ENCODE results near the gene STXBP3.
"Not testable (repeated sequence)": the region's sequence is repeated elsewhere in the genome, so short reads cannot be mapped to it uniquely, and the experiment has no call there.

Gene STXBP3

DNA sequence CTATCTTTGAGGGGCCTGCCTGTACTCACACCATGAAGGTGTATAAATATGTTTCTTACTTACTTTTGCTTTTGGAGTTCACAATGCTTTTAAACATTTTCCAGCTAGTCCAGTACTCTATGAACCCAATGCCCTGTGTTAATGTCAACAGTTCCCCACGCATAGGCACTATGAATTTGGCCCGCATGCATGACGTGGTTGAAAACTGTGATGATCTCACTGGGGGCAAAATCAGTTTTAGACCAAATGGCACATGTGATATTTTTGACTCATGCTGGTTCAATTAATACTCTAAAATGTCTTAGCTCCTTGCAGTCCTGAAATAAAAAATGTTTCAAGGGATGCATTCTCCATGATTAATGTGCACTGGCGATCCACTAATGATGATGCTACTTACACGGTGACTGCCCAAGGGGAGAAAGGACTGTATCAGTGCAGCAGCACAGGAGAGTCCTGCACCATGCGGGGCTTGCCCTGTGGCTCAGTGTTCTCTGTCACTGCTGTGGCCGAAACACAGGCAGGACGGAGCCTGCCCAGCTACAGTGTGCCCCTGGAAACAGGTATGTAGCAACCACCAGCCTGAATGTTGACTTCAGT lies 18.0 kb upstream of the STXBP3 start:
- no peak for DNase-seq (ENCODE audit: low read depth in 2 of 2)

DNA sequence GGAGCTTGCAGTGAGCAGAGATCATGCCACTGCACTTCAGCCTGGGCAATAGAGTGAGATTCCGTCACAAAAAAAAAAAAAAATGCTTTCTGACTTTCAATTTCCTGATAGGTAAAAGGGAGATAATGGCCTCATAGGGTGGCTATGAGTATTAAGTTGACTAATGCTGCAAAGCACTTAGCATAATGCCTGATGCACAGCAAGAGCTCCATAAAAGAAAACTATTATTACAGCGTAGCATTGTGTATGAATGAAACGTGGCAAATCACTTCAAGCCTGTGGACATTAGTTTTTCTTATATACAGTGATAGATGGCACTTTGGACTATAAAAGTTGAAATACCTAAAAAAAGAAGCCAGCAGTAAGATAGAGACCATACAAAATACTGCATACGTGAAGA lies 17.0 kb upstream of the STXBP3 start:
- no peak for DNase-seq (ENCODE audit: low read depth in 2 of 2)

DNA sequence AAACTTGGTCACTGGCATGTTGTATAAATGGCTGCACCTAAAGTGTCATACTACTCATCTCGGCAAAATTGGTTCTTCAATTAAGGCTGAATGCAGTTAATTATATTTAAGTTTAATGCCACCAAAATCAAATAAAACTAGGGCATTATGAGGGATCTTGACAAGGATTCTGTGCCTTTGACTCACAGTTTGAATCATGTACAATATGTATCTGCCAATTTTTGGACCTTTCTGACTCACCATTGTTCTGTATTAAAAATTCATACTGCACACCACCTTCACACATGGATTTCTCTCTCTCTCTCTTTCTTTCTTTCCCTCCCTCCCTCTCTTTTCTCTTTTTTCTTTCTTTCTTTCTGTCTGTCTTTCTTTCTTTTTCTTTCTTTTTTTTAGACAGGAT lies 14.1 kb upstream of the STXBP3 start:
- no peak for DNase-seq (ENCODE audit: low read depth in 2 of 2)

DNA sequence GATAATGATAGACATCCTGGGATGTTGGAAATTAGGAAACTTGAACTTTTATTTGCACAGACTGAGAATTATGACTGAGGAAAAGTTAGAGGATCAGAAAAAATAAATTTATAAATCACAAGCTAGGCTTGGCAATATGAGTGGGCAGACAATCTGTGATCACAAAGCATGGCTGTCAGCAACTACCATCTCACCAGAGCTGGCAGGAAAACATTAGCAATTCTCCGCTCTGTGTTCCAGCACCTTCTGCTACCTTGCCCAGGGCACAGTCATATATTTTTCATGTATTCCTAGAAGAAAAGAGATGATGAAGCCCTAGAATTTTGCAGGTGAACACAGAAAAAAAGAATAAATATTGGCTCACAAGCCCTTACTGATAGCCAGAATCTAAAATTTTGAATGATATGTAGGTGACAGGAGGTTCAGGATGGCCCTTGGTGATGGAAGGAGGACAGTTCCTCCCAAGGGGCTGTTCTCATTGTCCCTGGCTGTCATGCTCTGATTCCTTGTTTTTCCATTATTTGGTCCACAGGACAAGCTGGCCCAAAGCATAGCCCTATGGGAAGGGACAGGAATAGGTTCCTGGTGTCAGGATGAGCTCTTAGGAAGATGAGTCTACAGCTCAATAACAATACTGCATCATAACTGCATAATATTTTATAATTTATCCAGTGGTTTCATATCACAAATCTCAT lies 12.2 kb upstream of the STXBP3 start:
- DNase-seq (ENCODE audit: low read depth in 2 of 2): no peak

DNA sequence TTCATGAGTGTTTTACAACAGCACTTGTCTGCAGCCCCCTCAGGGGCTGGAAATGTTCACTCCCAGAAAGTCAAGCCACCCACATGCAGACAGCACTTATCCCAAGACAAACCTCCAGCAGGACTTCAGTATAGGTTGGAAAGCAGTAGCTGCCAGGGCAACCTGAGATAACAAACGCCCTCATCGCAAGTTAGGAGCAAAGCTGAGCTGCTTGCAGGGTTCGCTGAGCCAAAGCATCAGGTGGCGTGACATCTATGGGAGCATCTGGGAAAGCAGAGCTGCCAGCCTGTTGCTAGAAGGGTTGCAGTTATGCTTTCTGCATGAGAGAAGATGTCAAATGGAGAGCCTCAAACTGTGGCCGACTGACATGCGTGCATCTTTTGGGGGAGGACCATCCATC lies 4.2 kb upstream of the STXBP3 start:
- DNase-seq (ENCODE audit: low read depth in 2 of 2): no peak

DNA sequence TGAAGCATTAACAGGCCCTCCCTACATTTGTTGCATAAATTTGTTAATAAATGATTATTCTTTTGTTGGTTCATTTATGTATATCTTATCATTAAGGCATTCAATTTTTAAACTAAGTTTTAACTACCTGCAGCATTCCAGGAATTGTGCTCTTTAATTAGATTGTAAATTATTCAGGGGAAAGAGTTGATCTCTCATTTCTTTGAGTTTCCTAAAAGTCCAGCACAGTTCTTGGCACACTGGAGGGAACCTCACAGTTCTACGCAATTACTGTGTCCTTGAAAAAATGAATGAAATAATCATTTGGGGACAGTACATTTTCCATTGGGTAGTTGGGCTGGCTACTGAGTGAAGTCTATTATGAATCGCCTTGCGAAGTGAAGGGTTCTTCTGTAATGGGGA lies 493 bp upstream of the STXBP3 start:
- DNase-seq (ENCODE audit: low read depth in 2 of 2): no peak

DNA sequence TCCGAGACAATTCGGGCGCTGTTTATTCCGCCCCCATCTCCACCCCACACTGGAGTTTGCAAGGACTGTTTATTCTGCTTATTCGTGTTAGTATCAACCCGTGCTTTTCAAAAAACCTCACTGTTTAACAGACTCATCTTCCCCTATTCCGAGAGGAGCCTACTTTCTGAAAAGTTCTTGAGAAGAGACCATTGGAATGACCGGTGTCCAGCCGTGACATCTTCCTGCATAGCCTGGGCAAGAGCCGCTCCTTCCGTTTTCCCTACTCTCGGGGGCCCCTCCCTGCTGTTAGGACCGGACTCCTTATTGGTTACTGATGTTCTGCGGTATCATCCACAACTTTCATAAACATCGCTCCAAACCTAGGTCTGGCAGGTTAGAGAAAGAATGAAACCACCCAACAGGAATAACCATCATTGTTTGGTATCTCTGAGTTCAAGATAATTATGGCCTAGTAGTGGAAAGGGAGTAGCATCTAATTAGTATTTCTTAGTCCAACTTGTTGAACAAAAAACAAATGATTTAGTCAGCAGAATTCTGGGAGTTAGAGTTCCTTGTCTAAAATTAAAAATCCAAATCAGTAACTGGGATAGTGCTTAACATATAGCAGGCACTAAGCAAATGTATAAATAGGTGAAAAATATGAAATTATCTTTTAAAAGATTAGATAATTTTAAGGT lies 837 bp downstream of the STXBP3 start:
- DNase-seq (ENCODE audit: low read depth in 2 of 2): peak in 1 of 2 experiments; percentile 42

DNA sequence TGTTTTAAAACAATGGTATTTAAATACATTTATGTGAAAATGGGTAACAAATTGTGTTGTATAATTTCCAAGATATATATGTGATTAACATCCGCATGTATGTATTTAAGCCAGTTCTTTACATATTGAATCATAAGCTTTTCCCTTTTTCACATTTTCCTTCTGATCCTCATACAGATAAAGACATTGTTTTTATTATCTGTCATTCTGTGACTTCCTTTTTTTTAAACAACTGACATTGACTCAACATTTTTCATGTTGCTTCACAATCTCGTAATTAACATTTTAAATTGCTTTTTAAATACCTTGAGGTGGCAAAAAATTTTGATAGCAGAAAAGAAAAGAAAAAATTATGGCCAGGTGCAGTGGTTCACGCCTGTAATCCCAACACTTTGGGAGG lies 1.4 kb downstream of the STXBP3 start:
- no peak for DNase-seq (ENCODE audit: low read depth in 2 of 2)

DNA sequence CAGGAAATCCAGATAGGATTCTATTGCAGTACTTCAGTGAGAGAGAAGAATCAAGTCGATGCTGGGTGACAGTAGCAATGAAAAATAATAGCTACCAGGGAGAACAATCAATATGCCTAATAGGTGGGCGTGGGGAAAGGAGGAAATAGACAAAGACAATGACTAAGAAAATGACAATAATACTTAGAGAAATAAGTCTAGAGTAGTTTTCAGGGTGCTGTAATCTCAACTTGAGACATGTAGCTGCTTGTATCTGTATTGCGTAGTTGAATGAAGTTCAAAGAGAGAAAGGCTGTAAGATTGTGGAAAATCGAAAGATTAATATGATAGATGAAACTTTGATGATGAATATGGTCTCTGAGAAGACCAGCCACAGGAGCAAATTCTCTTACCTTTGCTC lies 2.6 kb downstream of the STXBP3 start:
- DNase-seq (ENCODE audit: low read depth in 2 of 2): no peak

DNA sequence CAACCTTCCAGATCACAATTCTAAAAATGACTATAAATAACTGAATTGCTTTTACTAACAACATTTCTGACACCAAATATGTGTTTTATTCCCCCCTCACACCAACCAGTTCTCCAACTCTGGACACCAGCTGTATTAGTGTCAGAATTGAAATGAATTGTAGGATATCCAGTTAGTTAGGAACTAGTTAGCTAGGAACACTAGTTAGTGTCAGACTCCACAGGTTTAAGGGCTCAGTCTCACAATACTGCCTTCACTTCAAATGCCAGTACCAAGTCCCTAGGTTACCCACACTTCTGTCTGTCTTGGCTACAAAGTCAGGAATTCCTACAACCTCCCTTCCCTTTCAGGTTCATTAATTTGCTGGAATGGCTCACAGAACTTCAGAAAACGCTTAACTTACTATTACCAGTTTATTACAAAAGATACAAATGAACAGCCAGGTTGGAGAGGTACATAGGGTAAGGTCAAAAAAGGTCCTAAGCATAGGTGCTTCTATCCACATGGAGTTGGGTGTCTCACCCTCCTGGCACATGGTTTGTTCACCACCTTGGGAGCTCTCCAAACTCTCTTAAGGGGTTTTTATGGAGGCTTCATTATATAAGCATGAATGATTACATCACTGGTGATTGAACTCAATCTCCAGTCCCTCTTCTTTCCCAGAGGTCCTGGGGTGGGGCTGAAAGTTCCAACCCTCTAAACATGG lies 4.2 kb downstream of the STXBP3 start:
- no peak for DNase-seq (ENCODE audit: low read depth in 2 of 2)

DNA sequence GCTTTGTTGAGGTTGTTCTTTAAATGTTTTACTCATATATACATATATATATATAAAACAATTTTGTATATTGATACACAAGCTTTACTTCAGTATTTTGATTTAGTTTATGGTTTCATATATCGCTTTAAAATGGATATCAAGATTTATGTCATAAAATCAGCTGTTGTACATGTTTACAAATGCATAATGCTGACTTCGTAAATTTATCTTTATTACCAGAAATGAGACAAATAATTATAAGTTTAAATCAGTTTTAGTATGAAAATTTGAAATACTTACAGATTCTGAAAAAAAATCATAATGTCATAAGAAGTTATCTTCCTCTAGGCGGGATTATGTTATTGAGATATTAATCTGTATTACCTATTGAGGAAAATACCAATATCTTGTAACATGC lies 6.9 kb downstream of the STXBP3 start:
- DNase-seq (ENCODE audit: low read depth in 2 of 2): no peak

DNA sequence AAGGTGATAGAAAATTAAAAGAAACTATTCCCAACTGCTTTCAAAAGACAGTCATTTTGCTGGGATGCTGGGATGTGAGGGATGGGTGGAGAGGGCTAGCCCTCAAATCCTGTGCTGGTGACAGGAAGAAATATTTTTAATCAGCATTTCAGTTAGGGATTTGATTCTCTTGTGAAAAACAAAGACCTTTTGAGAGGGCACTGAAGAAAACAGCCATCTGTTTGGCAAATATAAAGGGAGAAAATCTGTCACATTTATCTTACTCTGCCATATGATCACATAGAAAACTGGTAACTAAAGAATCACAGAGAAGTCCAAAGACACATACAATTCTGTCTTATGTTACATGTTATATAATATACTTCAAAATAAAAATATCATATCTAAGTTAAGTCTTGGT lies 12.3 kb downstream of the STXBP3 start:
- DNase-seq (ENCODE audit: low read depth in 2 of 2): no peak

DNA sequence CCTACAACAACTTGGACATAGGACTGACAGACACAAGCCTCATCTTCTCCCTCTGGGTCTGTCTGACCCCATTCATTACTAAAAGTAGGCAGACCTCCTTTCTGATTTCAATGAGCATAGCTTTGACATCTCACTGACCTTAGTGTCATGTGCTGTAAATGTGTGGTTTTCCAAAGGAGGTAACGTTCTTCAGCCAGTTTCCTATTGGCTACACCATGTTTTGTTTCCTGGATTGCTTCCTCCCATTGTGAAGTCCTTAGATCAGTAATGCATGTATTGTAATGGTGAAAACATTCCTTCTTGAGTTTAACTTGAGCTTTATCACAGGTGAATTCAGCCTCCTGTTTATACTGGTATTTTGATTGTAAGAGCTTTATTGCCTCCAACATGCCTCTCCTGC lies 20.6 kb downstream of the STXBP3 start:
- DNase-seq (ENCODE audit: low read depth in 2 of 2): no peak

DNA sequence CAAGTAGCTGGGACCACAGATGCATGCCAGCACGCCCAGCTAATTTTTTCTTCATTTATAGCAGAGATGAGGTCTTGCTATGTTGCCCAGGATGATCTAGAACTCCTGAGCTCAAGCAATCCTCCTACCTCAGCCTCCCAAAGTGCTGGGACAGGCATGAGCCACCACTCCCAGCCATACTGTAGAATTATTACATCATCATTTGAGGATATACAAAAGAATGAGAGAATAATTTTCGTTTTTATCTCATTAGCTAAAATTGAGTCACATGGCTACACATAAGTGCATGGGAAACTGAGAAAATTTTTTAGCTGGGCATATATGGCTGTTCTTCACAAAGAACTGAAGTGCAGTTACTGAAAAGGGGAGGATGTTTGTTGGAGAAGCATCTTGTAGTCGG lies 21.2 kb downstream of the STXBP3 start:
- no peak for DNase-seq (ENCODE audit: low read depth in 2 of 2)

DNA sequence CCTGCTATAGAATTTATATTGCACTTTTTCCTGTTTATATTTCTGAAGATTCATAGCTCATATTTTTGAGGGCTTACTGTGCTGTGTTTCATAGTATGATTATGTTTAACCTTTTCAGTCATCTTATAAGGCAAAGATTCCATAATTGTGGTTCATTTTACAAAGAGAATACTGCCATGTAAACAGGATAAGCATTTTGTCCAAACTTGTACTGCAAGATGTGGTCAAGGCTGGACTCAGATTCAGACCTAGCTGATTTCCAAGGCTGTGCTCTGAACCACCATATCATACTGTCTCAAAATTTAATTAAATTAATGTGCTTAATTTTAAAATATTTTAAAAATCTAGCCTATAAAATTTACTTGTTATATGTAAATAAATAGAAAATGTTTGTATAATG lies 31.4 kb downstream of the STXBP3 start:
- DNase-seq (ENCODE audit: low read depth in 2 of 2): no peak

DNA sequence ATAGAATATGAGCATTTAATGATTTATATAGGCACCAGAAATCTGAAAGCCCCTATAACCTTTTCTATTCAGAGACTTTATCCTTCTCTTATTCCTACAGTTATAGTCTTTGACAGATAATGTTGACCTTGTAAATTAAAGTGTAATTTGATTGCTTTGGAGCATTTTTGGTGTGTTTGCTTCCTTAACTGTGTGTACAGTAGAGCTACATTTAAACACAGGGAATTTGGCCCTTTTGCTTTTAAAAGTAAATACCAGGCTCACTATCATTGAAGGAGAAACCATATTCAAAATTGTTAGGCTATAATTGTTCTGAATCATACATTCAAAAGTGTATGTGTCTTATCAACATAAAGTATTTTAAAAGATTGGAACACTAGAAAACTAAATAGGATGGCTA lies 33.0 kb downstream of the STXBP3 start:
- no peak for DNase-seq (ENCODE audit: low read depth in 2 of 2)

DNA sequence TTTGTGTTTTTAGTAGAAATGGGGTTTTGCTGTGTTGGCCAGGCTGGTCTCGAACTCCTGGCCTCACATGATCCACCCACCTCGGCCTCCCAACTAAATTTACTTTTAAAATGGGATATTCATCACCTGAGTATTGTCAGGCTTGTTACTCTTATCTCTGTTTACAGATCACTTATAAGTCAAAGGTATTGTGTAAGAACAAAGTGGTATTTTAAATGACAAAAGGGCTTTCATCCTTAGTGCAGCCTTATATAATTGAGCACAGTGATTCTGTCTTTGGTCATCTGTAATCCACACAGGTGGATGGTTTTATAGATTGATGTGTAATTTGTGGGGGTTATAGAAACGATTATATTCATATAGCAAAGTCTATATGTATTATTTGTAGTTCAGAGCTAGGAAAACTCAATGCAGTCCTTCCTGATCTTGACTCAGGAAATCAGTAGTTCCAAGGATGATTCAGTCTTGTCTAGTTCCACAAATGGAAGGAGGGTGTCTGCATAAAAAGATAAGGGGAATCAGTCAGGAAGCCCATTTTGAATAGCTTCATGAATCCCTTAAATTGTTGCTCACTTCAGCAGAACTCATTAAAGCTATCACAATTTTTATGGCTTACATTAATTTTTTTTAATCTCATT lies 34.6 kb downstream of the STXBP3 start:
- no peak for DNase-seq (ENCODE audit: low read depth in 2 of 2)

DNA sequence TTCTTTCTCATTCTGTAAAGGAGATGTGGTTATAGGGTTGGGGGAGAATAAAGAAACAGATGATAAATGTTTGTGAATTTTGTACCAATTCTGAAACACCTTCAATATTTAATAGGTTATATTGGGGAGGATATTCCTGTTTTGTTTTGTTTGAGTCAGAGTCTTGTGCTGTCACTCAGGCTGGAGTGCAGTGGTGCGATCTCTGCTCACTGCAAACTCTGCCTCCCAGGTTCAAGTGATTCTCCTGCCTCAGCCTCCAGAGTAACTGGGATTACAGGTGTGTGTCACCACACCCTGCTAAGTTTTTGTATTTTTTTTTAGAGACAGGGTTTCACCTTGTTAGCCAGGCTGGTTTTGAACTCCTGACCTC lies 35.1 kb downstream of the STXBP3 start:
- not testable (repeated sequence) for DNase-seq (ENCODE audit: low read depth in 2 of 2)

DNA sequence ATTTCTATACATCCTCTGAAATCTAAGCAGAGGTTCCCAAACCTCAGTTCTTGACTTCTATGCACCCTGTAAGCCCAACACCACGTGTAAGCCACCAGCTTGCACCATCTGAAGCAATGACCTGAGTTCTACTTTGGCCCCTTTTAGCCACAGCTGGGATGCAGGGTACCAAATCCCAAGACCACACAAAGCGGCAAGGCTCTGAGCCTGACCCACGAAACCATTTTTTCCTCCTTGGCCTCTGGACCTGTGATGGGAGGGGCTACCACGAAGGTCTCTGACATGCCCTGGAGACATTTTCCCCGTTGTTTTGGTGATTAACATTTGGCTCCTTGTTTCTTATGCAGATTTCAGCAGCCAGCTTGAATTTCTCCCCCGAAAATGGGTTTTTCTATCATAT lies 38.8 kb downstream of the STXBP3 start:
- DNase-seq (ENCODE audit: low read depth in 2 of 2): no peak

DNA sequence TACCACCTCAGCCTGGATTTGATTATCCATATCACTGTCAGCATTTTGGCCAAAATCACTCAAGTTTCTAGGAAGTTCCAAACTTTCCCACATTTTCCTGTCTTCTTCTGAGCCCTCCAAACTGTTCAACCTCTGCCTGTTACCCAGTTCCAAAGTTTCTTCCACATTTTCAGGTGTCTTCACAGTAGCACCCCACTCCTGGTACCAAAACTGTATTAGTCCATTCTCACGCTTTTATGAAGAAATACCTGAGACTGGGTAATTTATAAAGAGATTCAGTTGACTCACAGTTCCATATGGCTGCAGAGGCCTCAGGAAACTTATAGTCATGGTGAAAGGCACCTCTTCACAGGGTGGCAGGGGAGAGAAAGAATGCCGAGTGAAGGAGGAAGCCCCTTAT lies 39.4 kb downstream of the STXBP3 start:
- DNase-seq (ENCODE audit: low read depth in 2 of 2): no peak

DNA sequence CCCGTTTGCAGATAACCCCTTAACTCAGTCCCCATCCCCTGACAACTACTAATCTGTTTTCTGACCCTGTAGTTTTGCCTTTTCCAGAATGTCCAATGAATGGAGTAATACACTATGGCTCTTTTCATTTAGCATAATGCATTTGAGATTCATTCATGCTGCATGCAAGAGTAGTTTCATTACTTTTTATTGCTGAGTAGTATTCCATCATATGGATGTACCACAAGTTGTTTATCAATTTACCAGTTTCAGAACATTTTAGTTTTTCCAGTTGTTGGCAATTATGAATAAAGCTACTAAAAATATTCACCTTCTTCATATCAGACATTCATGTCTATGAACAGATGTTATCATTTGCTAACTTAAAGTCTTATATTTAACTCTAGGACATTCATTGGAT lies 45.3 kb downstream of the STXBP3 start:
- DNase-seq (ENCODE audit: low read depth in 2 of 2): no peak

DNA sequence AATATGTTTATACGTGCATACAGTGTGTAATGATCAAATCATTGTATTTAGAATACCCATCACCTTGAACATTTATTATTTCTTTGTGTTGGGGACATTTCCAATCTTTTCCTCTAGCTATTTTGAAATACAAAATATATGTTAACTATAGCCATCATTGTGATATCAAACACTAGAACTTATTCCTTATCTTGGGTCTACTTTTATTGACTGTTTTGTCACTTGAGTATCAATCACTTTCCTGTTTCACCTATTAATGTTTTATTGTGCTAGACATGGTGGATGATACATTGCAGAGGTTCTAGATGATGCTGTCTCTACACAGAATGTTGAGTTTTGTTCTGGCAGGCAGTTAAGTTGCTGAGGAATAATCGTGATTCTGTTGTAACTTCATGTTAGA lies 45.9 kb downstream of the STXBP3 start:
- DNase-seq (ENCODE audit: low read depth in 2 of 2): no peak
